Measurements from ENCODE around the gene MTMR12. TPM values are rescaled to one million over a fixed set of nuclear protein-coding genes. Genes with fewer than 3 reads are reported as not detected.

MTMR12 gene
- total and polyA plus RNA-seq, 2 donors (not counting 1 experiment from before 2014, with no cell fraction given): 9.6 to 29.2 TPM

DNA sequence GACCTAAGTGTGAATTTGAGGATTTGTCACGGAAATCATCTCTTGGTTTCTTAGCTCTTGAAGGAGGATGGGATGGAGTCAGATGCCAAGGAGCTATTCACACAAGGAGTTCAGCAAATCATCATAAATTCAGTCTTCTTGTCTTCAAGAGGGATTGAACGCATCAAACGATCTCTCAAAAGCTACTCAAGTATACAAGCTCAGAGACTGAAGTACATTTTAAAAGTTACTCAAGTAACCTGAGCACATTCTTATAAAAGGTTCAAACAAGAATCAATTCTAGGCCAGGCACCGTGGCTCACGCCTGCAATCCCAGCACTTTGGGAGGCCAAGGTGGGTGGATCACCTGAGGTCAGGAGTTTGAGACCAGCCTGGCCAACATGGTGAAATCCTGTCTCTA lies 117.5 kb downstream of the MTMR12 start:
- Histone ChIP-seq H3K9me3 (ENCODE audit: control extremely low read depth in 1 of 3, control insufficient read depth in 2 of 3, insufficient read depth in 1 of 3, low read length in 2 of 3) (no peaks in the 10 kb centered on the region), H3K27ac (ENCODE audit: low read length in 2 of 2) (no peak overlapping the region), H3K4me3 (ENCODE audit: control extremely low read depth in 1 of 5, extremely low read depth in 1 of 5, insufficient read depth in 1 of 5, low read depth in 2 of 5, low read length in 4 of 5) (no peak overlapping the region), H3K79me2 (ENCODE audit: control insufficient read depth, insufficient read depth, low read length) (no peaks in the 10 kb centered on the region), H3K36me3 (replicated peaks in 1 of 2; ENCODE audit: control extremely low read depth in 1 of 2, control insufficient read depth in 1 of 2, extremely low read depth in 1 of 2, insufficient read depth in 2 of 2, low read length in 1 of 2) (no peaks in the 10 kb centered on the region), H4K20me1 (ENCODE audit: control insufficient read depth, insufficient read depth, low read length, poor library complexity, severe bottlenecking) (no peaks in the 10 kb centered on the region), H2AFZ (ENCODE audit: insufficient read depth, low read depth, low read length, poor library complexity, severe bottlenecking) (no peak overlapping the region), H3K27me3 (replicated peaks in 1 of 4; ENCODE audit: control extremely low read depth in 1 of 4, control insufficient read depth in 3 of 4, insufficient read depth in 4 of 4, low read length in 3 of 4) (no peaks in the 10 kb centered on the region), H3K4me2 (replicated peaks; ENCODE audit: low read depth, low read length, poor library complexity, severe bottlenecking) (no peak overlapping the region), H3K4me1 (ENCODE audit: control insufficient read depth in 2 of 2, insufficient read depth in 2 of 2, low read length in 2 of 2) (peaks cover 9 to 10% of the 10 kb centered on the region in 2 donors), H3K9ac (ENCODE audit: low read length) (no peak overlapping the region)
- H3K4me3 Mint-ChIP-seq: no peak overlapping the region
- no peaks in the 10 kb centered on the region for H3K9me3 Mint-ChIP-seq (ENCODE audit: insufficient read depth)
- H3K27me3 Mint-ChIP-seq: no peaks in the 10 kb centered on the region
- 94% methylated on average over 2 of the region's 5 CpGs for WGBS (ENCODE audit: insufficient coverage)
- no peak for ATAC-seq (ENCODE audit: low read depth)
- POLR2A ChIA-PET: interaction anchor here (0.7 kb wide), 2 partner anchors 11 to 15 kb away, joined by 3 to 6 read pairs; no protein-coding TSS in a partner anchor
- intact Hi-C loops (cut with micrococcal nuclease): no loop called here
- TF ChIP-seq, protein P1, sequence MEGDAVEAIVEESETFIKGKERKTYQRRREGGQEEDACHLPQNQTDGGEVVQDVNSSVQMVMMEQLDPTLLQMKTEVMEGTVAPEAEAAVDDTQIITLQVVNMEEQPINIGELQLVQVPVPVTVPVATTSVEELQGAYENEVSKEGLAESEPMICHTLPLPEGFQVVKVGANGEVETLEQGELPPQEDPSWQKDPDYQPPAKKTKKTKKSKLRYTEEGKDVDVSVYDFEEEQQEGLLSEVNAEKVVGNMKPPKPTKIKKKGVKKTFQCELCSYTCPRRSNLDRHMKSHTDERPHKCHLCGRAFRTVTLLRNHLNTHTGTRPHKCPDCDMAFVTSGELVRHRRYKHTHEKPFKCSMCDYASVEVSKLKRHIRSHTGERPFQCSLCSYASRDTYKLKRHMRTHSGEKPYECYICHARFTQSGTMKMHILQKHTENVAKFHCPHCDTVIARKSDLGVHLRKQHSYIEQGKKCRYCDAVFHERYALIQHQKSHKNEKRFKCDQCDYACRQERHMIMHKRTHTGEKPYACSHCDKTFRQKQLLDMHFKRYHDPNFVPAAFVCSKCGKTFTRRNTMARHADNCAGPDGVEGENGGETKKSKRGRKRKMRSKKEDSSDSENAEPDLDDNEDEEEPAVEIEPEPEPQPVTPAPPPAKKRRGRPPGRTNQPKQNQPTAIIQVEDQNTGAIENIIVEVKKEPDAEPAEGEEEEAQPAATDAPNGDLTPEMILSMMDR (IDR thresholded peaks at IDR 0.05): no peak
- no peak for TF ChIP-seq EZH2 (IDR thresholded peaks at IDR 0.05; ENCODE audit: borderline replicate concordance, insufficient read depth, low read depth, low read length, poor library complexity, severe bottlenecking)
- H3K27ac Mint-ChIP-seq: no peak overlapping the region
- no peak for DNase-seq
- CTCF ChIA-PET: no interaction called here
- H3K4me1 Mint-ChIP-seq: peaks cover 7% of the 10 kb centered on the region

DNA sequence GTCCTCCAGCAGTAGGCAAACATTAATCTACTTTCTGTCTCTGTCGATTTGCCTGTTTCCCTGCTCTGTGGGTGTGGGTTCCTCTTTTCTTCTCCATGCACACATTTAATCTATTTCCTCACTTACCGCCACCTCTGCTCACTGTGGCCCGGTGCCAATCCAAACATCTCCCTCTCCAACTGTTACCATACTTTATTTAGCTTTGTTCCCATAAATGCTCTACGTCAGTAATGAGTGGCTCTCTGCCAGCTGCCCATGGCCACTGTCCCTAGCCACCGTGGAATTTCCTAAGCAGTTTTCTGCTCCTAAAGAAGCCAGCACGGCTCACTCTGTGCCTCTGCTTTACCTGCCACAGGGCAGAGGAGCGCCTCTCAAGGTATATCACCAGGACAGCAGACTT lies 119.1 kb downstream of the MTMR12 start:
- DNase-seq (peak; percentile 56), ATAC-seq (ENCODE audit: low read depth) (peak; percentile 70)
- Mint-ChIP-seq H3K9me3 (ENCODE audit: insufficient read depth) (no peaks in the 10 kb centered on the region), H3K4me3 (peak overlapping the region; percentile 71), H3K4me1 (peaks cover 7% of the 10 kb centered on the region), H3K27ac (no peak overlapping the region), H3K27me3 (no peaks in the 10 kb centered on the region)
- TF ChIP-seq EZH2 (IDR thresholded peaks at IDR 0.05; ENCODE audit: borderline replicate concordance, insufficient read depth, low read depth, low read length, poor library complexity, severe bottlenecking): no peak
- TF ChIP-seq, protein P1 (IDR thresholded peaks at IDR 0.05): no peak
- ChIA-PET POLR2A (no interaction called here), CTCF (no interaction called here)
- Histone ChIP-seq H3K4me2 (replicated peaks; ENCODE audit: low read depth, low read length, poor library complexity, severe bottlenecking) (peak overlapping the region; percentile 74), H3K27me3 (replicated peaks in 1 of 4; ENCODE audit: control extremely low read depth in 1 of 4, control insufficient read depth in 3 of 4, insufficient read depth in 4 of 4, low read length in 3 of 4) (no peaks in the 10 kb centered on the region), H3K27ac (ENCODE audit: low read length in 2 of 2) (no peak overlapping the region), H3K9me3 (ENCODE audit: control extremely low read depth in 1 of 3, control insufficient read depth in 2 of 3, insufficient read depth in 1 of 3, low read length in 2 of 3) (no peaks in the 10 kb centered on the region), H2AFZ (ENCODE audit: insufficient read depth, low read depth, low read length, poor library complexity, severe bottlenecking) (peak overlapping the region; percentile 80), H3K4me1 (ENCODE audit: control insufficient read depth in 2 of 2, insufficient read depth in 2 of 2, low read length in 2 of 2) (peaks cover 9 to 10% of the 10 kb centered on the region in 2 donors), H3K4me3 (ENCODE audit: control extremely low read depth in 1 of 5, extremely low read depth in 1 of 5, insufficient read depth in 1 of 5, low read depth in 2 of 5, low read length in 4 of 5) (peak overlapping the region in 3 of 5 experiments; percentile 15 to 50 (median 27)), H3K36me3 (replicated peaks in 1 of 2; ENCODE audit: control extremely low read depth in 1 of 2, control insufficient read depth in 1 of 2, extremely low read depth in 1 of 2, insufficient read depth in 2 of 2, low read length in 1 of 2) (no peaks in the 10 kb centered on the region), H3K9ac (ENCODE audit: low read length) (peak overlapping the region; percentile 27), H3K79me2 (ENCODE audit: control insufficient read depth, insufficient read depth, low read length) (no peaks in the 10 kb centered on the region), H4K20me1 (ENCODE audit: control insufficient read depth, insufficient read depth, low read length, poor library complexity, severe bottlenecking) (no peaks in the 10 kb centered on the region)
- WGBS (ENCODE audit: insufficient coverage): 6% methylated on average over 7 of the region's 7 CpGs
- intact Hi-C loops (cut with micrococcal nuclease): no loop called here
